OCI-LY3 (cell line): ENCODE measurements around the gene NCOR2.

Source experiments
- H2AFZ ChIP-seq: fragments of 200-600, 300-600 bp; shearing (Covaris generic); 2 replicates; pipeline ENCODE4 v1.6.0; 2014; ENCODE audit warnings: antibody characterized with exemption, low read depth, low read length
- H3K27ac ChIP-seq: fragments of 200-600, 300-600 bp; sonication (generic); 2 replicates; pipeline ENCODE4 v1.5.1; 2014; ENCODE audit warnings: mild to moderate bottlenecking, low read length, moderate library complexity, mixed read lengths
- H3K27me3 ChIP-seq: fragments of 200-600, 300-600 bp; sonication (generic); 2 replicates; pipeline ENCODE4 v1.6.1; 2014; ENCODE audit warnings: low read depth, low read length, mixed read lengths
- H3K36me3 ChIP-seq: fragments of 200-600, 300-600 bp; sonication (generic); replicated peaks from 2 replicates; pipeline ENCODE3; 2014; ENCODE audit warnings: low read depth, low read length, mixed read lengths
- H3K4me1 ChIP-seq: fragments of 300-600, 200-600 bp; sonication (generic); 2 replicates; pipeline ENCODE4 v1.6.1; 2014; ENCODE audit warnings: low read length, mixed read lengths
- H3K4me2 ChIP-seq: fragments of 200-600, 300-600 bp; sonication (generic); 2 replicates; pipeline ENCODE4 v1.6.1; 2014; ENCODE audit warnings: low read length, mixed read lengths
- H3K4me3 ChIP-seq: fragments of 300-600, 200-600 bp; sonication (generic); 2 replicates; pipeline ENCODE4 v1.5.1; 2014; ENCODE audit warnings: antibody characterized with exemption, mild to moderate bottlenecking, low read length, moderate library complexity
- H3K79me2 ChIP-seq: fragments of 300-600, 200-600 bp; shearing (Covaris generic); 2 replicates; pipeline ENCODE4 v1.6.1; 2014; ENCODE audit warnings: mild to moderate bottlenecking, low read length, mixed read lengths
- H3K9ac ChIP-seq: fragments of 300-600, 200-600 bp; shearing (Covaris generic); 2 replicates; pipeline ENCODE4 v1.6.0; 2014; ENCODE audit warnings: mild to moderate bottlenecking, low read length, moderate library complexity
- H3K9me3 ChIP-seq: fragments of 200-600, 300-600 bp; shearing (Covaris generic); 2 replicates; pipeline ENCODE4 v1.6.1; 2014; ENCODE audit warnings: low read length, mixed read lengths; ENCODE audit not compliant: insufficient read depth
- H4K20me1 ChIP-seq: fragments of 200-600, 300-600 bp; sonication (generic); 2 replicates; pipeline ENCODE4 v1.6.1; 2016; ENCODE audit warnings: low read length, mixed read lengths; ENCODE audit not compliant: insufficient read depth
- EZH2phosphoT487 ChIP-seq: fragments of 200-600 bp; shearing (Covaris generic); IDR thresholded peaks from 2 replicates; pipeline ENCODE4 v1.6.1; 2018; ENCODE audit warnings: antibody characterized with exemption, mixed run types, low read depth
- TF ChIP-seq, protein P1 (sequence below): fragments of 200-600, 300-600 bp; sonication (generic); IDR thresholded peaks from 2 replicates; pipeline ENCODE4 v1.5.1; 2014; ENCODE audit warnings: antibody characterized with exemption, low read length, low read depth

Gene NCOR2

DNA sequence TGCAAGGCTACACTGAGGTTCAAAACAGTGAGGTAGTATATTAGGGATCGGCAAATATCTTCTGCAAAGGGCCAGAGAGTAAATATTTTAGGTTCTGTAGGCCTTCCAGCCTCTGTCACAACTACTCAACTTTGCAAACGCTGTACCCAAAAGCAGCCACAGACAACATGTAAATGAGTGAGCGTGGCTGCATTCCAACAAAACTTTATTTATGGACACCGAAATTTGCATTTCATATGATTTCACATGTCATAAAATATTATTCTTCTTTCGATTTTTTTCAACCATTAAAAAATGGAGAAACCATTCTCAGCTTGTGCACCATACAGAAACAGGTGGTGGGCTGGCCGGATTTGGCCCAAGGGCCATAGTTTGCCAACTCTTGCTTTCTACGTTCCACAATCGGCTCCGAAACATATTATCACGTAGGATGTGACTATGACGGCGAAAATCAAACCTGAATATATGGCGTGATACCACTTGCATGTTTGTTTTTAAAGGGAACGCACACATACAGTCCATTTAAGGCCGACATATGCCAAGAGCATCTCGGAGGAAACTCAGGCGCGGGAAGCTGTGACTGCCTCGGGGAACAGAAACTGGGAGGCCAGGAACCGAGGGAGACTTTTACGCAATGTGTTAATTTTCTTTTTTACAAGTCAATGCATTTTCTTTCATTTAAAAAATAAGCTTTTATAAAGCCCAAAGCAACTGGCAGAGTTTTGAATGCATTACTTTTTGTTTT, 7.1 kb downstream of the NCOR2 start:
- H3K9ac ChIP-seq: no peak overlapping the region
- H3K9me3 ChIP-seq: no peaks in the 10 kb centered on the region

DNA sequence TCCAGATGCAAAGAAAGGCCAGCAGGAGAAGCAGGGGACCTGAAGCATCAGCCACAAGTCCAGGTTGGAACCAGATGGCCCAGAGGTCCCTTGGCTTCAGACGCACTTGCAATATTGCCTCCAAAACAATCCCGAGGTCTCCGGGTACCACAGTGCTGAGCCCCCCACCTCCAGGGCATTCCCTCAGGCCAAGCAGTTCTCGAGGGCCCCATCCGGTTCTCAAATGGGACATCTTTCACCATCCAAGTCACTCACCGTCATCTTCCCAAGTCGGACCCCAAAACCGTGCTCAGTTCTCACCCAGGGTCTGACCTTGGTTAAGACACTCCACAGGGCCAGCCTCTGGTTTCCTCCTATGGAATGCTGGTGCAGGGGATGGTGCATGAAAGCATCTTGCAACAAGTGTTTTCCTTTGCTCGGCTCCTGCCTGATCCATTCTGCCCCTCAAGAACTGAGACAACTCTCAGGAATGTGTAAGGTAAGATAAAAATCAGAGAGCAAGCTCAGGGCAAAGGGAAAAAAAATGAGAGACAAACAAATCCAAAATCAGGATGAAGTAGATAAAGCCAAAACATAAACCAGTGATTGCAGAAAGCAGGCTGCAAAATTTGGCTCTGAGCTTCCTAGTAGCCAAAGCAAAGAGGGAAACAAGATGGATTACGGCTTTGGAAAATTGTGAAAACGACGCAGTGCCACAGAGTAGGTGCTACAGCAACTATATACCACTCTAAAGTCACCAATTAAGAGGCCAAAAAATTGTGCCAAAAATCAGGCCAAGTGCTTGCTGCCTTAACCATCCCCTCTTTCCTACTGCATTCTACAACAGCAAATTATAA, 8.0 kb downstream of the NCOR2 start:
- Histone ChIP-seq H3K4me3 (no peak overlapping the region), H3K9me3 (no peaks in the 10 kb centered on the region), H3K27ac (no peak overlapping the region), H4K20me1 (peaks cover 97% of the 10 kb centered on the region), H3K9ac (no peak overlapping the region), H3K36me3 (peaks cover 20% of the 10 kb centered on the region), H3K4me1 (peaks cover 5% of the 10 kb centered on the region), H2AFZ (no peak overlapping the region), H3K79me2 (peaks cover 98% of the 10 kb centered on the region), H3K27me3 (no peaks in the 10 kb centered on the region), H3K4me2 (no peak overlapping the region)
- TF ChIP-seq, protein P1, sequence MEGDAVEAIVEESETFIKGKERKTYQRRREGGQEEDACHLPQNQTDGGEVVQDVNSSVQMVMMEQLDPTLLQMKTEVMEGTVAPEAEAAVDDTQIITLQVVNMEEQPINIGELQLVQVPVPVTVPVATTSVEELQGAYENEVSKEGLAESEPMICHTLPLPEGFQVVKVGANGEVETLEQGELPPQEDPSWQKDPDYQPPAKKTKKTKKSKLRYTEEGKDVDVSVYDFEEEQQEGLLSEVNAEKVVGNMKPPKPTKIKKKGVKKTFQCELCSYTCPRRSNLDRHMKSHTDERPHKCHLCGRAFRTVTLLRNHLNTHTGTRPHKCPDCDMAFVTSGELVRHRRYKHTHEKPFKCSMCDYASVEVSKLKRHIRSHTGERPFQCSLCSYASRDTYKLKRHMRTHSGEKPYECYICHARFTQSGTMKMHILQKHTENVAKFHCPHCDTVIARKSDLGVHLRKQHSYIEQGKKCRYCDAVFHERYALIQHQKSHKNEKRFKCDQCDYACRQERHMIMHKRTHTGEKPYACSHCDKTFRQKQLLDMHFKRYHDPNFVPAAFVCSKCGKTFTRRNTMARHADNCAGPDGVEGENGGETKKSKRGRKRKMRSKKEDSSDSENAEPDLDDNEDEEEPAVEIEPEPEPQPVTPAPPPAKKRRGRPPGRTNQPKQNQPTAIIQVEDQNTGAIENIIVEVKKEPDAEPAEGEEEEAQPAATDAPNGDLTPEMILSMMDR: no peak
- no peak for TF ChIP-seq EZH2phosphoT487

More for the DNA sequence above, 7.1 kb downstream of the NCOR2 start:
- Histone ChIP-seq H3K4me1 (peaks cover 14% of the 10 kb centered on the region), H3K4me2 (no peak overlapping the region), H3K27ac (no peak overlapping the region), H3K36me3 (peaks cover 20% of the 10 kb centered on the region), H3K27me3 (no peaks in the 10 kb centered on the region), H2AFZ (no peak overlapping the region), H3K4me3 (no peak overlapping the region), H4K20me1 (peaks cover 97% of the 10 kb centered on the region), H3K79me2 (peaks cover 98% of the 10 kb centered on the region)
- TF ChIP-seq, protein P1: no peak
- no peak for TF ChIP-seq EZH2phosphoT487

DNA sequence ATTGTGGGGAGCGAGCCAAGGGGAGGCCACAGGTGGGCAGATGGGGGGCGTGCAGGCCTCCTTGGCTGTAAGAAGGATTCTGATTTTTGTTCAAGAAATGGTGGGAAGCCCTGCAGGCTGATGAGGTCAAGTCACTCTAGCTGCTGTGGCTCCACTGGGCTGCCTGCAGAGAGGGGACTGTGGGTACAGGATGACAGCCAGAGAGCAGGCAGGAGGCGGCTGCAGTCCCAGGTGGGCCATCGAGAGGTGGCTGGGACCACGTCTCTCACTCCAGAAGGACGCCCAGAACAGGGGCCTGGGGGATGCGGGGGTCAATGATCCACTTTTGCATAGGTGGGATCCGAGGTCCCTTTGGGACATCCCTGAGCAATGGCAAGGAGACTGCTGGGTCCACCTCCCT, 9.1 kb downstream of the NCOR2 start:
- H3K4me3 ChIP-seq: no peak overlapping the region
- no peak overlapping the region for H3K4me2 ChIP-seq
- no peak overlapping the region for H2AFZ ChIP-seq
- no peaks in the 10 kb centered on the region for H3K9me3 ChIP-seq
- TF ChIP-seq EZH2phosphoT487: no peak
- TF ChIP-seq, protein P1: no peak
- H3K36me3 ChIP-seq: peaks cover 14% of the 10 kb centered on the region
- no peaks in the 10 kb centered on the region for H3K27me3 ChIP-seq
- no peak overlapping the region for H3K9ac ChIP-seq
- peaks cover 5% of the 10 kb centered on the region for H3K4me1 ChIP-seq
- H4K20me1 ChIP-seq: peaks cover 98% of the 10 kb centered on the region
- H3K27ac ChIP-seq: no peak overlapping the region
- H3K79me2 ChIP-seq: peaks cover 99% of the 10 kb centered on the region

DNA sequence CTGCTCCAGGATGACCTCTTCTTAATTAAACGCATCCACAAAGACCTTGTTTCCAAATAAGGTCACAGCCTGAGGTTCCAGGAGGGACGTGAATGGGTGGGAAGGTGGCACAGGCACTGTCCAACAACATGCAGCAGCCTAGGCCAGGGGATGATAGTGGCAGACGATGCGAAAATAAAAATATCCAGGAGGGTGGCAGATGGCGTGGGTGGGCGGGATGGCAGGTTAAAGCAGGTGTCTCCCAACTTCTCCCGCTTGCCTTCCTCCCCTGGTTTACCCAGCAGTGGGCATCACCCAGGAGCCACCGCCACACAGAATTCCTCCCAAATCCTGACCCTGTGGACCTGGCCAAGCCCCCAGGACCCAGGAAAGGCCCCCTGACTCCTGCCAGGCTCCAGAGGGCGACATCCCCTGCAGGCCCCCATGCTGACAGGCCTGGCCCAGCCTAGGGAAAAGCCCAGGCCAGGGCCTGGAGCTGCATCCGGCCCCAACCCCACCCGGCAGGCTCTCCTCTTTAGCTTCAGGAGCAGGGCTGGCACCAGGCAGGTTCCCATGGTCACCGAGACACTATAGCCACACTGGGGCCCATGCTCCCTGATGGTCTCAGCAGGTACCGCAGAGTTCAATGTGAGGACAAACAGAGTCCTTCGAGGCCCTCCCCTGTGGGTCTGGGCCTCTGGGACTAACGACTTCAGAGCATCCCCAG, 9.7 kb downstream of the NCOR2 start:
- Histone ChIP-seq H3K36me3 (peaks cover 18% of the 10 kb centered on the region), H3K4me3 (no peak overlapping the region), H3K4me1 (peaks cover 8% of the 10 kb centered on the region), H3K27me3 (no peaks in the 10 kb centered on the region), H3K4me2 (no peak overlapping the region), H3K79me2 (peaks cover 99% of the 10 kb centered on the region), H4K20me1 (peaks cover 98% of the 10 kb centered on the region), H2AFZ (no peak overlapping the region), H3K9me3 (no peaks in the 10 kb centered on the region), H3K9ac (no peak overlapping the region), H3K27ac (no peak overlapping the region)
- no peak for TF ChIP-seq EZH2phosphoT487
- TF ChIP-seq, protein P1: no peak
